Measurements from ENCODE around the gene CLEC2B.
A peak's percentile ranks its signal among the peaks of the same experiment; 100 is the strongest.

Gene CLEC2B

DNA sequence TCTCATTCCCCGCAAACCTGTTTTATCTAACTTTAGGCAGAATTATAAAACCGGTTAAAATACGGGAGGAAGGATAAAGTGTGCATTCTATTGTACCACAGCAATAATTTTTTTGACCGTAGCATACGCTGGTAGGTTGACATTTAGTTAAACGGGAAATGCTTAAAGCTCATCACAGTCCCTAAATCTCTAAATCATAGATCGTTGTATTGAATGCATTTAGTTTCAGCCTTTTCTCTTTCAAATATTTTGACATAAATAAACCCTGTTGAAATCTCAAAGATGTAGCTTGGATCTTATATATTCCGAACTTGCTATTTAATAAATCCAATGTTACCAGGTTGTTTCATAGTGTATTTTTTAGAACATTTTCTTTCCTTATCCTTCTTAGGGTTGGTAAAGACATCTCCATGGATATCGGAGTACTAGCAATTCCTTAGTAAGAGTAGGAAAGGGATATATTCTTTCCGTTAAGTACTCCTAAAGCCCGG, 798 bp downstream of the CLEC2B start:
- DNase-seq = no peak

DNA sequence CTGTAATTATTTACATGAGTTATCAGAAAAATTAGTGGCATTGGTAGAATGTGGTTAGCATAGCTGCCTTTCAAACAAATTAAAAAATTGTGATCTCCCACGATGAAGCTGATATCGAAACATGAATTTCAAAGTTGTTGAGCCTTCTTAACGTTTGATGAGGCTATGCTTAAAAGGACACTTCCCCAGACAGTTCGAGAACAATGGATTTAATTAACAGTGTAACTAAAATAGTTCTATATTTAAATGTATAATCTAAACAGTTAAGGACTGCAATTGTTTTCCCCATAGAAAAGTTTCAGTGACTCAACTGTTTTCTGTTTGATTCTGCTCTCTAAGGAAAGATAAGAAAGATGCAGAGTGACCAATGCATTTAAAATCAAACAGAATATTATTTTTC, 1.6 kb downstream of the CLEC2B start:
- DNase-seq = no peak

DNA sequence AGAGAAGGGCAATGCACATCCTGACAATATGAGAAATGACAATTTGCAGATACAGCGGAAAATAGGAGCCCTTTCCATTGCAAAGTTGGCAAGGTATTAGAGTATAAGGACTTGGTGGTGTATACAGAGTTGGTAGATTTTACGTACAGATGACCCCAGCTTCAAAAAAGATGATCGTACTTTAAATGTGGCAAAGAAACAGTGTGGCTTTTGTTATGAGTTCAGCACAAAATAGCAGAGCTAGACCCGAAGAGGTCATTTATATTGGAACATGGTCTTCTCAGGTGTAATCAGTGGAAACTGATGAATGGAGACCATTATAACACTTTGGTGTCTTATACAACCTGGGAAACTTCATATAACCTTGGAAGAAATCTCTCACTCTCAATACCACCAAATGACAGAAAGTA, 2.3 kb downstream of the CLEC2B start:
- DNase-seq = no peak

DNA sequence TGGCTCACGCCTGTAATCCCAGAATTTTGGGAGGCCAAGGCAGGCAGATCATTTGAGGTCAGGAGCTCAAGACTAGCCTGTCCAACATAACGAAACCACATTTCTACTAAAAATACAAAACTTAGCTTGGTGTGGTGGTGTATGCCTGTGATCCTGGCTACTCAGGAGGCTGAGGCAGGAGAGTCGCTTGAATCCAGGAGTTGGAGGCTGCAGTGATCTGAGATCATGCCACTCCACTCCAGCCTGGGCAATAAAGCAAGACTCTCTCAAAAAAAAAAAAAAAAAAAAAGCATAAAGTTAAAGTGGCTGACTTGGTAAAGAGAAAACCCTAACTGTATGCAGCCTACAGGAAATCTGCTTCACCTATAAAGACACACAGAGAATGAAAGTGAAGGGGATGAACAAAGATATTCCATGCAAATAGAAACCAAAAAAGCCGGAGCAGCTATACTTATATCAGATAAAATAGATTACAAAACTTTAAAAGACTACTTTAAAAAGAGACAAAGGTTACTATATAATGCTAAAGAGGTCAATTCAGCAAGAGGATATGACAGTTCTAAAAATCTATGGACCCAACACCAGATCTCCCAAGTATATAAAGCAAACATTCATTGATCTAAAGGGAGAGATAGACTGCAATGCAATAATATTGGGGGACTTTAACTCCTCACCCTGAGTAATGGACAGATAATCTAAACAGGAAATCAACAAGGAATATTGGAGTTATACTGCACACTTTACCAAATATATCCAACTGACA, 4.1 kb downstream of the CLEC2B start:
- DNase-seq = no peak

DNA sequence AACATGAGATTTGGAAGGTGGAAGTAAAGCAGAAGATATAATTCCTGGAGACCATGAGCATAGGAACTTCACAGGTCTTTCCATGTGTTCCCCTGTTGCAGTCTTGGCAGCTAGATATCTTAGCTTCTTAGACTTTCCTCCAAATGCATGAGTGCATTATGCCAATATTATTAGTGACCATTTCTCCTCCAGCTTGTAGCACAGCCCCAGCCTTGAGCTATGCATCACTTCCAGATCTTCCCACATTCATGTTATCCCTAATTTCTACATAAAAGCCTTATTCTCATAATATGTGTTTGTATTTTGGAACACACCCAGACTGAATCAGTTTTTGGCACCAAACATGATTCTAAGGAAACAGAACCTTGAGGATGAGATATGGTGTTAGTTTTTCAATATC, 11.0 kb downstream of the CLEC2B start:
- no peak for DNase-seq

DNA sequence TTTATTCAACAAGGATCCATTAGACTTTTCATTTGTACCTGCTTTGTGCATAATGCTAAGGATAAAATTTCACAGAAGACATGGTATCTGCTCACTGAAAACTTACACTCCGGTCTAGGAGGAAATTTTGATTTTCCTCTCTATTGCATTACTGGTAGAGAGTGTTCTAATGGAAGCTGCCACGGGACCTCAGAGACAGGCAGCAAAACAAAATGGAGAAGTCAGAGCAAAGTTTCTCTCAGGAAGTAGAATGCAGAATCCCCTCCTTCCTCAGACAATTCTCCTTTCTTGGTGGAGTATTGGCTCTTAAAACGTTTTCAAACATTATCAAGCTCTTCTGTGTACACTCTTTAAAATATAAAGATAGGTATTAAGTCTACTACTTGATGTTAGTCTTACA, 12.3 kb downstream of the CLEC2B start:
- DNase-seq = no peak

DNA sequence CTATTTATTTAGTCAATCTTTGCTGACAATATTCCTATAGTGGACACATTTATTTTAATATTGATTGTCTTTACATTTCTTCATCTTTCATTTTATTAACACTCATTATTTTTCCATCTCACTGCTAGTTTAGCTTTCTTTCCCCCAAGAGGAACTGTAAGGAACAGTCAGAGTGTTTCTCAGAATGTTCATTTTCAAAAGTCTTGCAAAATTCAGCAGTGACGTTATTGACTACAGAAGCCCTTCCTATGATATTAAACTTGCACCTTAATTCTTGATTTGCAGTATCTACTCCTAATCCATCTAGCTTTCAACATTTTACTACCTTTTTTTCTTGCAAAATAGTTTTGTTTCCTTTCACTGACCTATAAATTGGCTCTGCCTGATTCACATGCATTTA, 13.0 kb downstream of the CLEC2B start:
- no peak for DNase-seq

DNA sequence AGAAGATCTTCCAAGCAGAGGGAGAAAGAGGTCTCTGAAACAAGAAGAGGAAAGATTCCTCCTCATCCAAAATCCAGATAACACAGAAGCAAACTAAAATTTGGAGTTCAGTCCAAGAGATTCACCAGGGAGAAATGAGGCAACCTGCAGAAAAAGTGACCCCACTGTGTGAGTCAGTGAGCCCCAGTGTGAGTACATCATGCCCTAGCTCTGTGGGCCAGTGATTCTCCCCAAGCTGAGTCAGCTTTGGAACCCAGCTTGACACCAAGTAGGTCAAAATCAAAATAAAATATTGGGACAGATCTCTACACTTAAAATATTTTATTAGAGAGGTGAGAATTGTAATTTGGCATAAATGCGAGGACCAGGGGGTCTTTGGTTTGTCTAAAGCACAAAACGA, 17.2 kb downstream of the CLEC2B start:
- no peak for DNase-seq

DNA sequence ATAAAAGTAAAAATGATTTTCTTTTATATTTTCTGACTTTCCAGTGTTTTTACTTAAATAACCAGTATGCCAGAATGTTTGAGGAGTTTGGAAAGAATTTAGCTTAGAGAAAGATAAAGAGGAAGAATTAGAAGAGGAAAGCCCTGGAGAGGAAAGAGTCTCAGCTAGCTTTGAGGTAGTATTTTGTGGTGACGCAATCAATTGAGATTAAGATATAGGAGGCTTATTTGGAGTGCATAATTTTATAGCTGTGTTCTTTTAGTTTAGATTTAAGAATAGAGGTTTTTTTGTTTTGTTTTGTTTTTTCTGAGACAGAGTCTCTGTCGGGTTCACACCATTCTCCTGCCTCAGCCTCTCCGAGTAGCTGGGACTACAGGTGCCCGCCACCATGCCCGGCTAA, 18.1 kb downstream of the CLEC2B start:
- DNase-seq = no peak

DNA sequence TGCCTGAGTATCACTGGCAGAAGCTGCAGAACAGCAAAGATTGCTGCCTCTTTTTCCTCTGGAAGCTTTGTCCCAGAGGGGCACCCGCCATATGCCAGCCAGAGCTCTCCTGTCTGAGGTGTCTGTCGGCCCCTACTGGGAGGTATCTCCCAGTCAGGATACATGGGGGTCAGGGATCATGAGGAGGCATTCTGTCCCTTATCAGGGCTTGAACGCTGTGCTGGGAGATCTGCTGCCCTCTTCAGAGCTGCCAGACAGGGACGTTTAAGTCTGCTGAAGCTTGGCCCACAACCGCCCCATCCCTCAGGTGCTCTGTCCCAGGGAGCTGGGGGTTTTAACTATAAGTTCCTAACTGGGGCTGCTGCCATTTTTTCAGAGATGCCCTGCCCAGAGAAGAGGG, 20.3 kb downstream of the CLEC2B start:
- DNase-seq = no peak

DNA sequence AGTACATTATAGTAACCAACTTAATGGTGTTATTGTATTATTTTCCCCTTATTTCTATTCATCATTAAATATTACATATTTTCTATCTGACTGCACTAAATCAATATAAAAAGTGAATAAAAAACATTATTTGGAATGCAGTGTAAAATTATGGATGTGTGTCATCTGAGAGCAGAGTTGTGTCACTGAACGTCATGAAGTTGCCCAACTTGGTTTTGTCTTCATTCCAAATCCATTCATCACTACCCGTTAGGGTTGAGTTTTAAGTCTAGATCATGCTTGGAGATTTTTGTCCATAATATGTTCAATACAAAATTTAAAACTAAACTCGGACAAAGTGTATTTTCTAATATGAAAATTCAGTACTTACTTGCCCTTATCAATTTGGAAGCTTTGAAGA, 25.7 kb downstream of the CLEC2B start:
- DNase-seq = no peak

DNA sequence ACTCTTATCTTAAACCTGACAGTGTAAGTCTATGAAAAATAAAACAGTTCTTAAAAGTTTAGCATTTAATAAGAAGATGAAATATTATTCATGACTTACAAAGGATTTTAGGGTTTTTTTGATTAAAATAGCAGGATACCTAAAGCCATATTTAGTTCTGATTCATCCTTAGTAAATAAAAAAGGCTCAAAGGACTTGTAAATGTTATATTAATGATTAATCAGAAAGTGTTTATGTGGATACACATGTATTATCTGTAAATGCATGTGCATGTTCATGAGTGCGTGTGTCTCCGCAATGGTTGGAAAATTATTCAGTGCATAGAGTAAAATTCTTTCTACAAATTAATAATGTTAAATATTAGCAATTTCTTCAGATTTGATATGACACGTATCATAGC, 37.4 kb downstream of the CLEC2B start:
- DNase-seq = no peak

DNA sequence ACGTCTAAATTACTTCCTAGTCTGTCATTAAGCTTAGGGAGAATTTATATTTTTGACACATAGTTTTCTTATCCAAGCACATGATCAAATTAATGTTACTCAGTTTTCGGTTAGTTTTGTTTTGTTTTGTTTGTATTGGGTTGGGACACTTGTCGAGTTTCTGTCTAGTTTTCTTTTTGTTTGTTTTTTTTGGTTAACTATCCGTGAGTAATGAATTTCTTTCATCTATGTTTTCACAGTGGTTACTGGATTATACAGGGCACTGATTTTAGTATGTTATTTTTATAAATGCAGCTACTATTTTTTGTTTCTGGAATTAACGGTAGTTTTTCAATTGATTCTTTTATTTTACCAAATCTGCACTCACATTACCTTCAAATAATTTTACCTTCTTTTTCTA, 39.2 kb downstream of the CLEC2B start:
- DNase-seq = no peak

DNA sequence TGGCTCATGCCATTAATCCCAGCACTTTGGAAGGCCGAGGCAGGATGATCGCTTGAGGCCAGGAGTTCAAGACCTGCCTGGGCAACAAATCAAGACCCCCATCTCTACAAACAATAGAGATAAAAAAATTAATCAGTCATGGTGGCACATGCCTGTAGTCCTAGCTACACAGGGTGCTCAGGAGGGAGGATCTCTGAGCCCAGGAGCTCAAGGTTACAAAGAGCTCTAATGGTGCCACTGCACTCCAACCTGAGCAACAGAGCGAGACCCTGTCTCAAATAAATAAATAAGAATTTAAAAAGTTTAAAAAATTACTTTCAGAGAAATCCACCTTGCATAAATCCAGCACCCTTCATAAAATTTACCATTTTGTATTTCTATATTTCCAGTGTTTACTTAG, 39.7 kb downstream of the CLEC2B start:
- no peak for DNase-seq

DNA sequence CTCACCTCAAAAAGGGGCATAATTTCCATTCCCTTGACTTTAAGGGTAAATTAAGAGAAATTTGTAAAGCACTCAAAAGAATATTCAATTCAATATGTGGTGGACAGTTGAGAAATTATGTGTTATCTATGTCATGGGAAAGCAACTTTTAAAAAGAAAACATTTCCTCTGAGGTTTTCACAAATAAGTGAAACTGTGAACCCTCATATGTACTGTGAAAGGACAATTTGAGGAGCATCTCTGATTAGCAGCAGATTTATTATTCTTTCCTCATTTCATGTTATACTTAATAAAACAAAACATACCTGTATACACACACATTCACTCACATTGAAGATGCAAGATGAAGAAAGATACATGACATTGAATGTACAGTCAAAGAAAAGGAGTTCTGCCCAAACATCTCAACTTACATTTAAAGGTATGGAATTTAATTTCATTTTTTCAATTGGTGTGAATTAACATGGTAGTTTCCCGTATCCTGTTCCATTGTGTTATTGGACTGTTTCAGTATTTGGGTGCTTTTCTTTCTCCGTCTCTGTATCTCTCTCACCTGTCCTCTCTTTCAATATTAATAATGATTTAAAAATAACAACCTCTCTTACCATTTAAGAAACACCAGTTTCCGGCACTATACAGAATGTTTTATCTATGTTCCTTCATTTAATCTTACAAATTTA, 41.8 kb downstream of the CLEC2B start, which contains the start of gene KLRF1:
Gene KLRF1 (plus strand): TSS at position 273 of the 680 bp plus-strand sequence. CDS start 64 bp downstream, at position 337.
- no peak for DNase-seq

DNA sequence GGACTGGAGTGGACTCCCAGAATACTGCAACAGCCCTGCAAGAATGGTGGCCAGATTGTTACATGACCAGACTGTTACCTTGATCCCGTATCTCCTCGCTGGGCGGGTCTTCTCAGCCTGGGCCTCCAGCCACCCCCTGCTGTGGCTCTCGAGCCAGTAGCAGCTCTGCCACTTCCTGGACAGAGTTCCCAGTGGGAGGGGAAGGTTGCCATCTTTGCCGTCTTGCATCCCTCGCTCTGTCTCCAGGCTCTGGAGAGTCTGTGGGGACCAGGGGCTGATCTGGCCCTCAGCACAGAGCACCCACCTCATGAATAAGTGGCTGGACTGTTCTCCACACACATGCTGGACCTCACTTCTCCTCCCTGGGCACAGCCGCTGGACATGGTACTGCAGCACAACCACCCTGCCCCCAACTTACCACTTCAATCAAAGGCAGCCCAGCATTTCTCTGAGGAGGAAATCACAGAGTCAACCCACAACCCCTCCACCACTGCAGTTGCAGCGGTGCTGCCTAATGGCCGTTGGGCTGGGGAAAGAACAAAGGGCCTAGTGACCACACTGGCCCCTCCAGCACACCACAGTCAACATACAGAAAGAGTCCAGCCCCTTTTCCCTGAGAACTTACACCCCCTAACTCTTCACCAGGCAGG, 48.7 kb downstream of the CLEC2B start:
- DNase-seq = no peak

DNA sequence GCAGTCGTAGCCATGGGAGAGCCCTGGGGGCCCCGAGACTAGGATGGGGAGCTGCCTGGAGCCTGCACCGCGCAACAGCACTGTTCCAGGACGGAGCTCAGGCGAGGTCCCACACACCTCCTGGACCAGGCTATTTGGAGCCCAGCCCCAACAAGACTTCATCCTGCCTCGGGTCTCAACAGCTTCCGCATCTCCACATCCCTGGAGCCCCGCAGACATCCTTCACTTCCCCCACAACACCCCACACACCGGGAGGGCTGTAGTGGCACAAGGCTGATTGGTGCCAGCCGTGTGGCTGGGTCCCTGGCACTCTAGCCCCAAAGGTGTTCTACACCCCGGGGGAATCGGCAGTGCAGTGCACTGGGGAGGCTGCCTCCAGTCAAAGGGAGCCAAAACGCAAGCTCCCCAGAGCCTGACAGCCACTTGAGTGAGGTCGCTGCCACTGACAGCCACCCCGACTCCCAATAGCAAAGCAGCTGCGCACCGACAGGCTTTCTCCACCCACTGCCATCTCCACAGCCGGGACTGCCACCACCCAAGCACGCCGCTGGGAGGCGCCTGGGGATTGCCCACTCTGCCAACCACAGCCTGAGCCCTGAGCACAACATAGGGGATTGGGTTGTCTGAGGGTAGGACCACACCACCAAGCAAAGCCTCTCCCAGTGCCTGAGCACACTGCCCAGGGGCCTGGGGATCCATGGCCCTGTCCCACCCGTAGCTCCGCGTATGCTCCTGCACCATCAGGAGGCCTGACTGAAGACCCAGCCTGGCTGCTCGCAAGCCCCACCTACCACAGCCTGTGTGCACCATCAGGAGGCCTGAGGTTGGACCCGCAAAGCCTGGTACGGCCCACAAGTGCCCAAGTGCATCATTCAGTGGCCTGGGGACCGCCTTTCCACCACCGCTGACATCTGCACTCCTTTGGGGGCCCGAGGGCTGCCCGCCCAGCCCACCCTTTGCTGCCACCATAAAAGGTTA, 55.0 kb downstream of the CLEC2B start:
- DNase-seq = peak; percentile 90

DNA sequence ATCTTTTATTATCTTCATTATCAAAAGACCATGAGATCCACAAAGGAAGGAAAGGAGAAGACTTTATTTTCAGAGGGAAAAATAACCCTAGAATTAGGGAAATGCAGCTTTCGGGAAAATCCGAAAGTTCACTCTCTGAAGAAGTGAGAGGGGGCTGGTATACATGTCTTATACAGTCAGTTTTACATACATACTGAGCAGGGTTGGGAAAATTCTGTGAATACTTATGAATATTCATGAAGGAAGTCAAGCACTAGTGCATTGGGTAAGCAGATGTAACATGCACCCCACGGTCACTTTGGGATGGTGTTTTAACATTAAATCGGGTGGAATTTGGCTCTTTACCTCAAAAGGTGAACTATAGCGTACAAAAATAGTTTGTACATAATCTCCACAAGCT, 57.5 kb downstream of the CLEC2B start:
- no peak for DNase-seq

DNA sequence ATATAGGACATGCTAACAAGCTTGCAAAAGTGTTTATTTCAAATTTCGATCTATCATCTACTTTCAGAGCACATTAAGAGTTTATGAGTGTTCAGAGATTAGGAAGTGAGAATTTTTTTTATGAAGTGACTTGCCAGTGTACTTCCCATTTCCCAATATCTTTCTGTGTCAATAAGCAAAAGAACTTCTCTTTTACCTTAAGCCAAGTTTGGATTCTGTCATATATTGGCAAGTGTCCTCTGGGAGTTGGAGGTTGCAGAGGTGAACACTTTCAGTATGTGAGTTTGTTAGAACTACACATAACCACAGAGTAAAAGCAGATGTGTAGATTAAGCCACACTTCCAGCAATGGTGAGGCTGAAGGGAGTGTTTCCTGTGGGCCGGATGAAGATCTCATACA, 58.5 kb downstream of the CLEC2B start:
- no peak for DNase-seq

DNA sequence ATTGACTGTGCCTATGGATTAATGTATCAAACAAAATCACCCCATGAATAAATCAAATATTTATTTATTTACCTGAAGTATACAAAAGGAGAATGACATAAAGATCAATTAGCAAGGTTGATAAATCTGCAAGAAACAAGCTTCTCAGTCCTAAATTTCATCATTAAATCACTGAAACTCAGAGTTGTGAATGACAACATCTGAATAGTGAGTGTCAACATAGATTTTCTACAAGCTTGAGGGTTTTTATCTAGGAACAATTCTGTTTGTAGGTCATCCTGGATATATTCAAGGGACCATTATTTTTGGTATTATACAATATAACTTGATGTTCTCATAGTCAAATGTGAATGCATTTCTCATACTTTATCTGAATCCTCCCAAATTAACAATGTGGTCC, 59.3 kb downstream of the CLEC2B start:
- no peak for DNase-seq

DNA sequence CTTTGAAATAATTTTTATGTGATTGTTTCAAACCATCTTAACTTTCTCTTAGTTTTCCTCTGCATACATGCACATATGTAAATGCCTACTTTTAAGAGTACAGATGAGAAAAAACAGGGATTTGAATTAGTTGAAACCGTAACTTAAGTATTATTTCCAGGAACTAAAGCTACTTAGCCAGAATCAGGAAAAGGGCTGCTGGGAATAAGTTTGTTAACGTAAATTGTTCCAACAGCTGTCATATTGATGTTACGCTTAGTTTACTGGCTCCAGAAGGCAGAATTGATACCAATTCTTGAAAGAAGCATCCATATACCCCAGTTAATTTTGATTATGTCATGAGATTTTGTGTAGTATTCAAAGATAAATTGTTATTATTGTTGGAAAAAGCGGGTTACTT, 59.8 kb downstream of the CLEC2B start:
- no peak for DNase-seq

DNA sequence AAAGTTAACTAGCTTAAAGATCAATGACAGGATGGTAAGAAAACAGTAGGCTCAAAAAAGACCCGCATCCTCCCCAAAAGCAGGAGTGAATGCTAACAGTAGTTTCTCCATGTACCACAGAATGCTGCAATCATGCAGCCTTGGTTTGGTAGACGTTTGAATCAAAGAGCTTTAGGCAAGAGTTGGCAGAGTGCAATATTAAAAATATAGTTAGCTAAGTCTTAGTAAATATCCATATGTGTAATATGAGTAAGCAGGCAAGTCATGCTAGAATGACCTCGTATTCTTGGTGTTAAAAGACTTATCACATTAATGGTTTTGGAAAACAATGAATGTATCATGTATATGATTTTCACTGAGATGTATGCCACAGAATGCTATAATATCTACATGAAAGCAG, 60.6 kb downstream of the CLEC2B start:
- DNase-seq = no peak

DNA sequence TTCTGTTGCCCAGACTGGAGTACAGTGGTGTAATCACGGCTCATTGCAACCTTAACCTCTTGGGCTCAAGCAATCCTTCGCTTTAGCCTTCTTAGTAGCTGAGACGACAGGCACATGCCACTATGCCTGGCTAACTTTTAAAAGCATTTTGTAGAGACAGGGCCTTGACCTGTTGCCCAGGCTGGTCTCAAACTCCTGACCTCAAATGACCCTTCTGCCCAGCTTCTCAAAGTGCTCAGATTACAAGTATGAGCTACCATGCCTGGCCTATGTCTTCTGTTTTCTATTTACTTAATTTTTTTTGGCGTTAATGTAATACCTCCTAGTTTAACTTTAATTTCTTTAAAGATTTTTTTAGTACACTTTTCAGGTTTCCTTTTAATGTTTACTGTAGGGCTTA, 62.4 kb downstream of the CLEC2B start:
- DNase-seq = no peak

Measured in stimulated activated CD4-positive, alpha-beta T cell treated with anti-CD3 and anti-CD28 coated beads, Interleukin-12 subunit alpha, Interleukin-12 subunit beta, amount 100 ng/mL, for 4 hours (primary cell).